NB4 (cell line): ENCODE results near the gene SLCO2A1.
A peak's percentile ranks its signal among the peaks of the same experiment; 100 is the strongest.

Experiments
- DNase-seq: peaks from one replicate; pipeline ENCODE4 v3.0.0; 2010; ENCODE audit warnings: low read depth
- H3K4me3 ChIP-seq: one replicate; pipeline ENCODE4 v1.5.1; 2011; ENCODE audit warnings: mild to moderate bottlenecking, low read depth, low read length, moderate library complexity
- MYC ChIP-seq: IDR thresholded peaks from 2 replicates; pipeline ENCODE4 v1.6.1; 2011; ENCODE audit warnings: low read depth, low read length
- POLR2A ChIP-seq: IDR thresholded peaks from 2 replicates; pipeline ENCODE4 v1.6.1; 2011; ENCODE audit warnings: mild to moderate bottlenecking; ENCODE audit not compliant: insufficient read length; ENCODE audit errors: extremely low read depth
- TF ChIP-seq, protein P1 (sequence below): IDR thresholded peaks from 2 replicates; pipeline ENCODE4 v1.6.1; 2011; ENCODE audit warnings: low read depth, low read length
- TF ChIP-seq, protein P2 (sequence below): IDR thresholded peaks from one replicate; pipeline ENCODE4 v1.5.1; 2012; ENCODE audit warnings: low read depth, low read length

Gene SLCO2A1

DNA sequence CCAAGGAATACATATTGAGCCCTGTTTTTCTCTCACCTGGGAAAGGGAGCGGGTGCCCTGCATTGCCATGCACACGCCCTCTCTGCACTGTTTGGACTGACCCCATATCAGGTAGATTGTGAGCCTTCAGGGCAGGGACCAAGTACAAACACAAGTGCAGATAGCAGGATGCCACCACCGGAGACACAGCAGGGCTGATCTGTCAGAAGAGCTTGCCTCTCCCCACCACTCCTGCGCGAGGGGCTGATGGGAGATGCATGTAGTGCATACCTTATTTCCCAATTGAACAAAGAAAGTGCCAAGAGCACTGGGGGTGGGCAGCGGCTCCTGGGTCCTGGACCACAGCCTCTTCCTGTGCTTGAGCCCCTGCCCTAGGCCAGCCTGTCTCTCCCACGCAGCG lies 9.0 kb upstream of the SLCO2A1 start:
- peak; percentile 14 for DNase-seq
- H3K4me3 ChIP-seq = no peak overlapping the region
- TF ChIP-seq MYC (no peak), POLR2A (no peak)
- TF ChIP-seq, protein P1, sequence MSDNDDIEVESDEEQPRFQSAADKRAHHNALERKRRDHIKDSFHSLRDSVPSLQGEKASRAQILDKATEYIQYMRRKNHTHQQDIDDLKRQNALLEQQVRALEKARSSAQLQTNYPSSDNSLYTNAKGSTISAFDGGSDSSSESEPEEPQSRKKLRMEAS = no peak
- TF ChIP-seq, protein P2, sequence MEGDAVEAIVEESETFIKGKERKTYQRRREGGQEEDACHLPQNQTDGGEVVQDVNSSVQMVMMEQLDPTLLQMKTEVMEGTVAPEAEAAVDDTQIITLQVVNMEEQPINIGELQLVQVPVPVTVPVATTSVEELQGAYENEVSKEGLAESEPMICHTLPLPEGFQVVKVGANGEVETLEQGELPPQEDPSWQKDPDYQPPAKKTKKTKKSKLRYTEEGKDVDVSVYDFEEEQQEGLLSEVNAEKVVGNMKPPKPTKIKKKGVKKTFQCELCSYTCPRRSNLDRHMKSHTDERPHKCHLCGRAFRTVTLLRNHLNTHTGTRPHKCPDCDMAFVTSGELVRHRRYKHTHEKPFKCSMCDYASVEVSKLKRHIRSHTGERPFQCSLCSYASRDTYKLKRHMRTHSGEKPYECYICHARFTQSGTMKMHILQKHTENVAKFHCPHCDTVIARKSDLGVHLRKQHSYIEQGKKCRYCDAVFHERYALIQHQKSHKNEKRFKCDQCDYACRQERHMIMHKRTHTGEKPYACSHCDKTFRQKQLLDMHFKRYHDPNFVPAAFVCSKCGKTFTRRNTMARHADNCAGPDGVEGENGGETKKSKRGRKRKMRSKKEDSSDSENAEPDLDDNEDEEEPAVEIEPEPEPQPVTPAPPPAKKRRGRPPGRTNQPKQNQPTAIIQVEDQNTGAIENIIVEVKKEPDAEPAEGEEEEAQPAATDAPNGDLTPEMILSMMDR = no peak

DNA sequence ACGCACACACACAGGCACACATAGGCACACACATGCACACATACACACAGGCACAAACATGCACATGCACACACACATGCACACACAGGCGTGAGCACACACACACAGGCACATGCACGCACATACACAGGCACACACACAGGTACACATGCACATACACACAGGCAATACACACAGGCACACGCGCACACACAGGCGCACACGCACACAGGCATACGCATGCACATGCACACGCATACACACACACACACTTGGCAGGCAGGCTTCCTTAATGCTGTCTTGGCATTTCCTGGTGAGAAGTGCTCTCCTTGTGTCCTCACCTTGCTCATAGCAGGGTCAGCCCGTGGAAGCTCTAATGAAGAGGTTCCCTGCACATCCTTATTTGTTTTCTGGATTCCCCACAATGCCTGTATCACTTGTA lies 8.4 kb upstream of the SLCO2A1 start:
- DNase-seq = no peak
- TF ChIP-seq MYC = no peak
- TF ChIP-seq, protein P1 = no peak
- TF ChIP-seq, protein P2 = no peak
- no peak for TF ChIP-seq POLR2A
- no peak overlapping the region for H3K4me3 ChIP-seq

DNA sequence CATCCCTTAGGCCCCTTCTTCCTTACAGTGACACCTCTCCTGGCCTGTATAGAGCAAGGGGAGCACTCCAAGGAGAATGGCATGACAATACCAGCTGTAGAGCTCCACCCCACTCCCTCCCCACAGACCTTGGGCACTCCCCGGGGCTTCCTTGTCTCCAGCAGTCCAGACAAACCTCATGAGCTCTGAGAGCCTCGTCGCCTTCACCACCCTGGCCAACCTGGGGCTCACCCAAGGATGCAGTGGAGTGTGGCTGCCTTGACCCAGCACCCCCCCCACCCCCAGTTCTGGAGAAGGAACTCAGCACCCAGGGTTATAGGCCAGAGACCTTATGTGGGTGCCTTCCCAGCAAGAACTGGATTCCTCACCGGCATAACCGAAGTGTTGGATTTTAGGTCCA lies 7.4 kb upstream of the SLCO2A1 start:
- H3K4me3 ChIP-seq = no peak overlapping the region
- no peak for DNase-seq

DNA sequence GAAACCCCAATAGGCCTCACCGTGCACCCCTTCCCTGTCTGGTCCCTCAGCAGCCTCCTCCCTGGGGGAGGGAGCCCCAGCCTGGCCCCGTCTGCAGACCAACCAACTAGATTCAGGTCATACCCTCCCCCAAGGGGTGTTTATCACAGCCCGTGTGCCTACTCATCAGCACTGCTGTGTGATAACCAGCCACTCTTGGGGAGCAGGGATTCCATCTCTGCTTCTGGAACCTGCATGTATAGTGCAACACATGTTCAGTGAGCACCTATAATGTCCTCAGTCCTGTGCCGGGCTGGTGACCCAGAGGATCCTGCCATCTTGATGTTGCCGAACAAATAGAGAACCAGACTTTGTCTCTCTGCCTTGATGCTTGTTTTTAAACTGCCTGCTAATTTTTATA lies 6.6 kb upstream of the SLCO2A1 start:
- TF ChIP-seq POLR2A = no peak
- no peak overlapping the region for H3K4me3 ChIP-seq
- no peak for DNase-seq

More for the DNA sequence above, 7.4 kb upstream of the SLCO2A1 start:
- TF ChIP-seq, protein P1 = no peak

DNA sequence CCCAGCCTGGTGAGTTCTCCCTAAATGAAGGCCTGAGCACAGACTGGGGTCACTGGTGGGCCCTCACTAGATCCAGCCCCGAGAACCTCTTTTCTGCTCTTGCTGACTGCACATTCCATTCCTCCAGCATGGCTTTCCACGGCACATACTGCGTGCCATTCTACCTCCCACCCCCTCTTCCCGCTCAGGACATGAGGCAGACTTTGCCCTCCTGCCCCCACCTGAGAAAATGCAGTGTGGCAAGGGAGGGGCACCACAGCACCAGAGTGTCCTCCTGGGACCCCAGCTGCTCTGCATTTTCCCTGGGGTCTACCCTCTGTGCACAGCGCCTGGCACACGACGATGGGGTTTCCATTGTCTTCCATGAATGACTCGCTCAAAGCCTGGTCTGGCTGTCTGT lies 6.1 kb upstream of the SLCO2A1 start:
- no peak for TF ChIP-seq POLR2A
- no peak for TF ChIP-seq MYC
- no peak for DNase-seq
- no peak overlapping the region for H3K4me3 ChIP-seq

DNA sequence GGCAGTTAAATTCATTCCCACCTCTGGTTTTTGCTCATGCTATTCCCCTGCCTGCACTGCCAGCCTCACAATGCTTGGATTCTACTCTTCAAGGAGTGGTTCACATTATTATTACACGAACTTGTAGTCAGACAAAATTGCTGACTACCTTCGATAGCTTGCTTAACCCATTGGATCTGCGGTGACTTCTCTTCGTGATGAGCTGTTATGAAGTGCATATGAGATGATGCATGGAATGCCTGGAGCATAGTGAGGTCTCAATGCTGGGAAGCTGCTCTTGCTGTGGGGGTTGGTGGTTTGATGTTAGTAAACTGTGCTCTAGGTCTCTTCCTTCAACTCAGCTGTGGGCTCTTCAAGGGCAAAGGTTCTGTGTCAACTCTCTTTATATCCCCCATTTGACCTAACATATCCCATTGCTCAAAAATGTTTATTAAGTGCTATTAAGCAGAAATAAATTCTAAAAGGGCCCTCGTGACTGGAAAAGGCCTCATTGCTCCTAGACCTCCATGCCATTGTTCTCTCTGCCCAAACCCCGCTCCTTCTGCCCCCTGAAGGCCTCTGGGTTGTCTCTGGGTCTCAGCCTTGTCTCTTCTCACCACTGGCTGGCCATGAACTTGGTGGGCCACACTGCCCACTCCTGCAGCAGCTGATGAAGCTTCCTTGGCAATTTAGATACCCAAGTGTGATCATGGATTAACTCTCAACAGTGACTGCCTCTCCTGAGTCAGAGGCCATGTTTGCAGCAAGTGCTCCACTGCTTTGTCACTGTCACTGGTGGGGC lies 4.5 kb upstream of the SLCO2A1 start:
- TF ChIP-seq, protein P1 = no peak
- no peak for TF ChIP-seq MYC
- no peak for TF ChIP-seq POLR2A
- TF ChIP-seq, protein P2 = no peak
- H3K4me3 ChIP-seq = no peak overlapping the region
- no peak for DNase-seq

DNA sequence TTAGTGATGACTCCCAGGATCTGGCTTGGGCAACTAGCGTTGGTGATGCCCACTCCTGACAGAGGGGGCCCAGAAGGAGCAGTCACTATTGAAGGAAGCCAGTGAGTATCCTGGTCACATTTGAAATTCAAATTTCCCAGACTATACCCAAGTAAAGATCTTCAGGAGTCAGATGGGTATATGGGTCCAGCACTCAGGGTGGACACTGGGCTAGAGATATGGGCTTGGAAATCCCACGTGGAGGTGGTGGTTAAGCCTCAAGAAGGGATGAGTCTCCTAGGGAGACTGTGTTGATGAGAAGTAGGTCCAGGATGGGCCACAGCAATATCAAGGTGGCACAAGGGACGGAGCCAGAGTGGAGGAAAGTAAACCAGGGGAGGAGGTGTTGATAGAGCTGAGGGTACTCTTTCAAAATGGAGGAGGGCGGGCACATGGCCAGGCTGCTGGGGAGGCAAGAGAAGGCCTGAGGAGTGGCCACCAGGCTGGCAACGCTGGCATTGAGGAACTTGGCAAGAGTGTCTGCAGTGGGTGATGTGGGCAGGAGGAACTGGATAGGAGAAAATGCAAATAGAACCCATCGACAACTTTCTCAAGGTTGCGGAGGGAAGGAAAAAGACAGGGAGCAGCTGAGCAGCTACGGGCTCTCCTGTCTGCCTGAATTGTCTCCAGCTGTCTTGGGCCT lies 3.7 kb upstream of the SLCO2A1 start:
- no peak overlapping the region for H3K4me3 ChIP-seq
- TF ChIP-seq, protein P1 = no peak
- TF ChIP-seq MYC (no peak), POLR2A (no peak)
- TF ChIP-seq, protein P2 = no peak
- no peak for DNase-seq
